H9 (cell line): Measurements from ENCODE around the gene VPS18. TPM values are rescaled to one million over a fixed set of nuclear protein-coding genes. Genes with fewer than 3 reads are reported as not detected.

Source experiments
- DNase-seq: peaks from one replicate; pipeline ENCODE4 v3.0.0-alpha.2; 2017
- H2AFZ ChIP-seq: one replicate; pipeline ENCODE4 v1.6.1; 2013; ENCODE audit warnings: mild to moderate bottlenecking, low read length, control low read depth, moderate library complexity
- H2AK5ac ChIP-seq: 2 replicates; pipeline ENCODE4 v1.6.1; 2013; ENCODE audit warnings: low read length, control low read depth, mixed read lengths; ENCODE audit not compliant: insufficient read length
- H2BK120ac ChIP-seq: one replicate; pipeline ENCODE4 v1.6.1; 2013; ENCODE audit warnings: low read depth, mild to moderate bottlenecking, low read length, control low read depth, inconsistent platforms; ENCODE audit not compliant: poor library complexity, severe bottlenecking
- H2BK12ac ChIP-seq: 2 replicates; pipeline ENCODE4 v1.6.1; 2013; ENCODE audit warnings: low read length, control low read depth, mixed read lengths, low read depth; ENCODE audit not compliant: insufficient read length
- H2BK15ac ChIP-seq: 2 replicates; pipeline ENCODE4 v1.6.1; 2013; ENCODE audit warnings: low read depth, low read length, control low read depth
- H2BK20ac ChIP-seq: one replicate; pipeline ENCODE4 v1.6.1; 2013; ENCODE audit warnings: low read depth, mild to moderate bottlenecking, low read length, control low read depth, inconsistent platforms; ENCODE audit not compliant: poor library complexity, severe bottlenecking
- H2BK5ac ChIP-seq: 2 replicates; pipeline ENCODE4 v1.6.1; 2013; ENCODE audit warnings: low read length, control low read depth, mixed read lengths; ENCODE audit not compliant: insufficient read length
- H3K14ac ChIP-seq: 2 replicates; pipeline ENCODE4 v1.6.1; 2013; ENCODE audit warnings: low read length, control low read depth; ENCODE audit not compliant: insufficient read depth
- H3K18ac ChIP-seq: 2 replicates; pipeline ENCODE4 v1.6.1; 2013; ENCODE audit warnings: low read depth, mild to moderate bottlenecking, mixed read lengths, low read length, control low read depth; ENCODE audit not compliant: insufficient read length
- H3K23ac ChIP-seq: 2 replicates; pipeline ENCODE4 v1.6.1; 2013; ENCODE audit warnings: low read length, control low read depth, mixed read lengths, low read depth; ENCODE audit not compliant: insufficient read length
- H3K23me2 ChIP-seq: 2 replicates; pipeline ENCODE4 v1.6.1; 2013; ENCODE audit warnings: low read depth, mild to moderate bottlenecking, mixed read lengths, low read length, control low read depth; ENCODE audit not compliant: insufficient read length, poor library complexity, severe bottlenecking
- H3K27ac ChIP-seq: 2 replicates; pipeline ENCODE4 v1.5.1; 2013; ENCODE audit warnings: low read length, control low read depth, mixed read lengths, low read depth; ENCODE audit not compliant: insufficient read length
- H3K27me3 ChIP-seq: 2 replicates; pipeline ENCODE4 v1.6.1; 2013; ENCODE audit warnings: low read length, control low read depth, inconsistent platforms; ENCODE audit not compliant: insufficient read depth
- H3K4ac ChIP-seq: 2 replicates; pipeline ENCODE4 v1.6.1; 2013; ENCODE audit warnings: low read depth, mild to moderate bottlenecking, control low read depth, inconsistent platforms, low read length, moderate library complexity
- H3K4me1 ChIP-seq: 2 replicates; pipeline ENCODE4 v1.6.1; 2013; ENCODE audit warnings: low read length, control low read depth, inconsistent platforms; ENCODE audit not compliant: insufficient read depth
- H3K4me2 ChIP-seq: 2 replicates; pipeline ENCODE4 v1.6.1; 2013; ENCODE audit warnings: low read length, control low read depth, mixed read lengths; ENCODE audit not compliant: insufficient read length, insufficient read depth
- H3K56ac ChIP-seq: 2 replicates; pipeline ENCODE4 v1.6.1; 2013; ENCODE audit warnings: low read depth, mild to moderate bottlenecking, mixed read lengths, low read length, control low read depth; ENCODE audit not compliant: insufficient read length
- H3K79me1 ChIP-seq: 2 replicates; pipeline ENCODE4 v1.6.1; 2013; ENCODE audit warnings: low read depth, mild to moderate bottlenecking, moderate library complexity, low read length, control low read depth, inconsistent platforms; ENCODE audit not compliant: insufficient read depth, poor library complexity, severe bottlenecking
- H3K79me2 ChIP-seq: 2 replicates; pipeline ENCODE4 v1.6.1; 2013; ENCODE audit warnings: low read length, control low read depth, inconsistent platforms; ENCODE audit not compliant: insufficient read depth
- H3K9ac ChIP-seq: 2 replicates; pipeline ENCODE4 v1.6.1; 2013; ENCODE audit warnings: low read length, control low read depth, mixed read lengths; ENCODE audit not compliant: insufficient read length; ENCODE audit errors: extremely low read depth
- H3K9me3 ChIP-seq: one replicate; pipeline ENCODE4 v1.6.1; 2013; ENCODE audit warnings: low read depth, low read length, inconsistent platforms; ENCODE audit not compliant: control insufficient read depth
- H3T11ph ChIP-seq: one replicate; pipeline ENCODE4 v1.6.1; 2013; ENCODE audit warnings: mild to moderate bottlenecking, low read length, control low read depth, inconsistent platforms
- H4K20me1 ChIP-seq: one replicate; pipeline ENCODE4 v1.6.1; 2013; ENCODE audit not compliant: control insufficient read depth, insufficient read length, insufficient read depth
- H4K5ac ChIP-seq: 2 replicates; pipeline ENCODE4 v1.6.1; 2013; ENCODE audit warnings: low read depth, mild to moderate bottlenecking, mixed read lengths, low read length, control low read depth; ENCODE audit not compliant: insufficient read length
- H4K8ac ChIP-seq: replicated peaks from 2 replicates; pipeline ENCODE4 v1.6.1; 2013; ENCODE audit warnings: low read length, control low read depth, mixed read lengths, low read depth; ENCODE audit not compliant: insufficient read length
- H4K91ac ChIP-seq: 2 replicates; pipeline ENCODE4 v1.6.1; 2013; ENCODE audit warnings: low read depth, mild to moderate bottlenecking, moderate library complexity, mixed read lengths, low read length, control low read depth; ENCODE audit not compliant: insufficient read length
- H3K27ac Mint-ChIP-seq, 3 experiments: 2 replicates in 2 of 3; 3 replicates in 1 of 3; pipeline ENCODE4 v1.8.0; 2020 to 2021; ENCODE audit warnings: mixed read lengths in 3 of 3, mild to moderate bottlenecking in 1 of 3, moderate library complexity in 1 of 3
- H3K27me3 Mint-ChIP-seq: 2 replicates; pipeline ENCODE4 v1.8.0; 2021; ENCODE audit warnings: low read depth, mild to moderate bottlenecking, moderate library complexity, mixed read lengths
- H3K36me3 Mint-ChIP-seq, 3 experiments: 2 replicates in 2 of 3; 3 replicates in 1 of 3; pipeline ENCODE4 v1.8.0; 2020 to 2021; ENCODE audit warnings: low read depth in 3 of 3, mixed read lengths in 3 of 3; ENCODE audit not compliant: insufficient read depth in 1 of 3
- H3K4me1 Mint-ChIP-seq, 2 experiments: 2 replicates each; pipeline ENCODE4 v1.8.0; 2020; ENCODE audit warnings: mixed read lengths in 2 of 2
- H3K4me3 Mint-ChIP-seq, 2 experiments: 2 replicates in 1 of 2; 3 replicates in 1 of 2; pipeline ENCODE4 v1.8.0; 2020 to 2021; ENCODE audit warnings: mild to moderate bottlenecking in 2 of 2, mixed read lengths in 2 of 2, moderate library complexity in 1 of 2
- H3K9me3 Mint-ChIP-seq, 2 experiments: 2 replicates in 1 of 2; 3 replicates in 1 of 2; pipeline ENCODE4 v1.8.0; 2020; ENCODE audit warnings: mild to moderate bottlenecking in 2 of 2, mixed read lengths in 2 of 2, moderate library complexity in 1 of 2
- WGBS: extraction: QIAGEN DNeasy Blood & Tissue Kit; methylation state at CpG from one replicate; pipeline ENCODE4 v1.1.7; 2013; ENCODE audit warnings: missing lambda C conversion rate, low lambda C conversion rate, mixed read lengths; ENCODE audit not compliant: insufficient read length; ENCODE audit errors: extremely low coverage; 5-methylcytosine and 5-hydroxymethylcytosine counted together
- total RNA-seq: library from RNA; stranded (reverse); gene quantifications from 2 replicates; pipeline ENCODE4 v1.2.1, GENCODE V29; 2021
- TF ChIP-seq, protein P1 (sequence below): fragments of 200-600 bp; sonication (generic); conservative IDR thresholded peaks from 3 replicates; pipeline ENCODE4 v1.8.0; 2021; ENCODE audit warnings: antibody characterized with exemption, mild to moderate bottlenecking

The VPS18 gene
- total RNA-seq, 1 experiment from 2014 or later: 45.0 TPM

DNA sequence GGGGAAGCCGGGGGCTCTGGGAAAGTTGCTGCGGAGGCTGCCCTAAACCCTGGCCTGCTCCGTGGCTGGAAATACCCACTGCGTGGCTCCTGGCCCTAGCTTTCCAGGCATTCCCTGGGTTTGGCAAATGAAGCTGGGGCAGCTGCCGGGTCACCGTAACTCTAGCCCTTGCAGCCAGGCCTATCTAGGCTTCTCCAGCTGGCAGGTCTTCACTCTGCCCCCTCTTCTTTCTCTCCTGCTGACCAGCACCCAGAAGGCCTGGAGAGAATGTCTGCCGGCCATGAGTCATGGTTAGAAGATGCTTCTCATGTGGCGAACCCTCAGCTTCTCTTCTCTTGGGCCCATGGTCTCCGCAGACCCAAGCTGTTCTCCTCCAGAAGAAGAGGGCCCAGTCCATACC, 29.3 kb downstream of the VPS18 start:
- Histone ChIP-seq H4K91ac (no peak overlapping the region), H3K27ac (no peak overlapping the region), H4K8ac (no peak overlapping the region), H3K14ac (no peak overlapping the region), H3K9me3 (no peaks in the 10 kb centered on the region), H3K79me2 (no peaks in the 10 kb centered on the region), H2BK15ac (no peak overlapping the region), H3K4me1 (peaks cover 3% of the 10 kb centered on the region; the same call in 1 of the 2 replicates), H3K23me2 (peaks cover 15% of the 10 kb centered on the region), H4K20me1 (no peaks in the 10 kb centered on the region), H3T11ph (no peak overlapping the region), H2BK120ac (no peak overlapping the region), H4K5ac (no peak overlapping the region), H3K79me1 (no peaks in the 10 kb centered on the region), H3K56ac (no peak overlapping the region), H3K4ac (no peak overlapping the region), H3K9ac (no peak overlapping the region), H3K23ac (no peak overlapping the region), H2AFZ (no peak overlapping the region), H3K18ac (no peak overlapping the region), H2AK5ac (no peak overlapping the region), H2BK12ac (no peak overlapping the region), H2BK20ac (no peak overlapping the region), H3K27me3 (peaks cover 43% of the 10 kb centered on the region), H2BK5ac (no peak overlapping the region), H3K4me2 (no peak overlapping the region)
- peaks cover 3% of the 10 kb centered on the region in 2 experiments; a peak in 4 of 5 replicates for H3K9me3 Mint-ChIP-seq
- WGBS: no CpG with 5 or more reads among the region's 9 CpGs
- DNase-seq: no peak
- H3K4me1 Mint-ChIP-seq: peaks cover 13 to 17% of the 10 kb centered on the region in 2 experiments
- peaks cover 100% of the 10 kb centered on the region for H3K27me3 Mint-ChIP-seq
- H3K36me3 Mint-ChIP-seq: no peaks in the 10 kb centered on the region; a peak in 1 of 7 replicates
- H3K4me3 Mint-ChIP-seq: no peak overlapping the region
- TF ChIP-seq, protein P1, sequence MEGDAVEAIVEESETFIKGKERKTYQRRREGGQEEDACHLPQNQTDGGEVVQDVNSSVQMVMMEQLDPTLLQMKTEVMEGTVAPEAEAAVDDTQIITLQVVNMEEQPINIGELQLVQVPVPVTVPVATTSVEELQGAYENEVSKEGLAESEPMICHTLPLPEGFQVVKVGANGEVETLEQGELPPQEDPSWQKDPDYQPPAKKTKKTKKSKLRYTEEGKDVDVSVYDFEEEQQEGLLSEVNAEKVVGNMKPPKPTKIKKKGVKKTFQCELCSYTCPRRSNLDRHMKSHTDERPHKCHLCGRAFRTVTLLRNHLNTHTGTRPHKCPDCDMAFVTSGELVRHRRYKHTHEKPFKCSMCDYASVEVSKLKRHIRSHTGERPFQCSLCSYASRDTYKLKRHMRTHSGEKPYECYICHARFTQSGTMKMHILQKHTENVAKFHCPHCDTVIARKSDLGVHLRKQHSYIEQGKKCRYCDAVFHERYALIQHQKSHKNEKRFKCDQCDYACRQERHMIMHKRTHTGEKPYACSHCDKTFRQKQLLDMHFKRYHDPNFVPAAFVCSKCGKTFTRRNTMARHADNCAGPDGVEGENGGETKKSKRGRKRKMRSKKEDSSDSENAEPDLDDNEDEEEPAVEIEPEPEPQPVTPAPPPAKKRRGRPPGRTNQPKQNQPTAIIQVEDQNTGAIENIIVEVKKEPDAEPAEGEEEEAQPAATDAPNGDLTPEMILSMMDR: no peak
- no peak overlapping the region; a peak in 1 of 7 replicates for H3K27ac Mint-ChIP-seq
